DMS53 (cell line): Measurements from ENCODE around the gene CLASP2.
A peak's percentile ranks its signal among the peaks of the same experiment; 100 is the strongest.
"Not testable (repeated sequence)": the region's sequence is repeated elsewhere in the genome, so short reads cannot be mapped to it uniquely, and the experiment has no call there.

Experiments used
- DNase-seq: peaks from one replicate; lab custom pipeline; 2025; lab: John Stamatoyannopoulos, UW

Gene CLASP2

GRCh38 chr3:33717866-33718594 is at the start of gene CLASP2:
TSS of gene CLASP2 (minus strand) at chr3:33718254. CDS start at chr3:33718002, 252 bp downstream.
- DNase-seq = peak; percentile 80

- DNase-seq = no peak
These were observed 40.8 kb upstream of the CLASP2 start for GRCh38 chr3:33758864-33759263.

GRCh38 chr3:33758281-33758680 is 40.2 kb upstream of the CLASP2 start:
- no peak for DNase-seq

- DNase-seq = not testable (repeated sequence)
These were observed 36.3 kb upstream of the CLASP2 start for GRCh38 chr3:33754391-33754790.

- DNase-seq = no peak
These were observed 33.3 kb upstream of the CLASP2 start for GRCh38 chr3:33751336-33751735.

GRCh38 chr3:33750211-33750548 is 32.1 kb upstream of the CLASP2 start:
- no peak for DNase-seq

- no peak for DNase-seq
These were observed 31.6 kb upstream of the CLASP2 start for GRCh38 chr3:33749546-33750210.

- DNase-seq = no peak
These were observed 28.5 kb upstream of the CLASP2 start for GRCh38 chr3:33746416-33747116.

- no peak for DNase-seq
These were observed 19.1 kb upstream of the CLASP2 start for GRCh38 chr3:33737146-33737545.

GRCh38 chr3:33732394-33732793 is 14.3 kb upstream of the CLASP2 start:
- peak; percentile 7 for DNase-seq

GRCh38 chr3:33729993-33730392 is 11.9 kb upstream of the CLASP2 start:
- no peak for DNase-seq

- DNase-seq = no peak
These were observed 6.2 kb upstream of the CLASP2 start for GRCh38 chr3:33724256-33724655.

GRCh38 chr3:33722626-33723370 is 4.7 kb upstream of the CLASP2 start:
- DNase-seq = no peak

- DNase-seq = no peak
These were observed 4.1 kb upstream of the CLASP2 start for GRCh38 chr3:33722191-33722590.

GRCh38 chr3:33718595-33718907 is 497 bp upstream of the CLASP2 start:
- peak; percentile 18 for DNase-seq

GRCh38 chr3:33717616-33717865 is 513 bp downstream of the CLASP2 start:
- DNase-seq = no peak

- DNase-seq = no peak
These were observed 1.8 kb downstream of the CLASP2 start for GRCh38 chr3:33716227-33716626.

- DNase-seq = no peak
These were observed 7.0 kb downstream of the CLASP2 start for GRCh38 chr3:33711100-33711499.

GRCh38 chr3:33706056-33706455 is 12.0 kb downstream of the CLASP2 start:
- no peak for DNase-seq

- no peak for DNase-seq
These were observed 13.2 kb downstream of the CLASP2 start for GRCh38 chr3:33704891-33705290.

- no peak for DNase-seq
These were observed 18.8 kb downstream of the CLASP2 start for GRCh38 chr3:33699275-33699674.

GRCh38 chr3:33694944-33695343 is 23.1 kb downstream of the CLASP2 start:
- no peak for DNase-seq

- DNase-seq = no peak
These were observed 27.7 kb downstream of the CLASP2 start for GRCh38 chr3:33690341-33690740.
